Measurements from ENCODE around the gene TTC9B. TPM values are rescaled to one million over a fixed set of nuclear protein-coding genes. Genes with fewer than 3 reads are reported as not detected.

Gene TTC9B
- total and polyA plus RNA-seq, 2 of the 8 experiments (the other 6 are each of a cell fraction or from before 2014, with no cell fraction given): 0.26 TPM; not detected in 1

DNA sequence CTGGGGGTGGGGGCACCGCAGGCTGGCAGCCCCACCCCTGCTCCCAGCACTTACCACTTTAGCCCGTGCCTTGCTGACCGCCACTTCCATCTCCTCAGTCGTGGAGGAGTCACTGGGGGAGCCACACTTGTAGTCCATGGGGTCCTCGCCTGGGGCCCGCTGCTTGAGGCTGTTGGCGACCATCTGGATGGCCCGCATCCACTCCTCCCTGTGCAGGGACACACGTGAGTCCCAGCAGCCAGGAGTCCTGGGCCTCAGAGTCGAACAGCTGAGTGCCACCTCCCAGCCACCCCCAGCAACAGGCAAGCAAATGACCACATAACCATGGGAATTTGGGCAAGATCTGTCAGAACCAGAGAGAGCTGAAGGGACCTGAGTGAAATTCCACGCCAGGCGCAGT is 24.3 kb upstream of the TTC9B start:
- H3K18ac ChIP-seq (ENCODE audit: extremely low read depth, low read length): no peak overlapping the region
- H3K4me2 ChIP-seq (ENCODE audit: insufficient read depth in 1 of 2, low read depth in 2 of 2, low read length in 2 of 2): no peak overlapping the region
- peaks cover 4 to 27% (median 10%) of the 10 kb centered on the region in 4 experiments; a peak in 5 of 8 replicates for H3K36me3 ChIP-seq (ENCODE audit: control insufficient read depth in 2 of 4, insufficient read depth in 4 of 4, low read length in 3 of 4)
- H3K14ac ChIP-seq (ENCODE audit: insufficient read length): no peak overlapping the region
- no peak overlapping the region for H3K4ac ChIP-seq (replicated peaks; ENCODE audit: insufficient read length, low read depth, low read length)
- H3K56ac ChIP-seq (replicated peaks; ENCODE audit: insufficient read length, low read depth, low read length): no peak overlapping the region
- H3K4me1 ChIP-seq (replicated peaks in 1 of 4; ENCODE audit: control insufficient read depth in 3 of 4, insufficient read depth in 4 of 4, low read length in 3 of 4): no peaks in the 10 kb centered on the region; a peak in 1 of 7 replicates
- FAIRE-seq (no peak), DNase-seq (ENCODE audit: low read depth in 1 of 2, low spot score in 2 of 2) (no peak)
- POLR2A ChIA-PET (ENCODE audit: partially characterized antibody): interaction anchor here (1.4 to 1.5 kb wide), 2 partner anchors 15 to 32 kb away, joined by 3 to 4 read pairs; partner anchors contain the start of gene CCNP
- no peaks in the 10 kb centered on the region for H3K79me2 ChIP-seq (ENCODE audit: control insufficient read depth in 1 of 2, insufficient read depth in 2 of 2, low read length in 2 of 2)
- H3K79me1 ChIP-seq (ENCODE audit: low read depth, low read length): peaks cover 5% of the 10 kb centered on the region
- H2BK20ac ChIP-seq (ENCODE audit: low read length): no peak overlapping the region
- H4K8ac ChIP-seq (ENCODE audit: extremely low read depth, insufficient read depth, low read length): no peak overlapping the region
- no peak overlapping the region for H3K27ac ChIP-seq (ENCODE audit: low read depth, low read length)
- H2BK120ac ChIP-seq (replicated peaks; ENCODE audit: low read depth, low read length): no peak overlapping the region
- no peak overlapping the region for H4K91ac ChIP-seq (replicated peaks; ENCODE audit: insufficient read length, low read length)
- no peak overlapping the region for H2BK15ac ChIP-seq (ENCODE audit: low read length)
- H3K9me3 ChIP-seq (ENCODE audit: insufficient read depth in 2 of 2, low read depth in 1 of 2, low read length in 1 of 2): no peaks in the 10 kb centered on the region
- H3K9ac ChIP-seq (replicated peaks in 1 of 4; ENCODE audit: extremely low read depth in 1 of 4, low read depth in 3 of 4, low read length in 3 of 4): no peak overlapping the region
- H3K27me3 ChIP-seq (replicated peaks in 1 of 4; ENCODE audit: control insufficient read depth in 3 of 4, extremely low read depth in 1 of 4, insufficient read depth in 3 of 4, low read length in 3 of 4): no peaks in the 10 kb centered on the region
- 91% methylated on average over 12 of the region's 12 CpGs; no CpG with 5 or more reads in 1 of the 2 experiments for WGBS, 2 experiments (ENCODE audit: extremely low coverage in 1 of 2, insufficient coverage in 1 of 2, insufficient read length in 1 of 2, insufficient replicate concordance in 2 of 2, low coverage in 1 of 2, low lambda C conversion rate in 2 of 2, missing lambda C conversion rate in 1 of 2)
- no peak overlapping the region for H3K23ac ChIP-seq (ENCODE audit: insufficient read length)
- no peak overlapping the region for H2BK5ac ChIP-seq (ENCODE audit: low read depth, low read length)
- H2AK5ac ChIP-seq (ENCODE audit: low read depth, low read length): no peak overlapping the region
- H4K5ac ChIP-seq (ENCODE audit: insufficient read length, low read depth, low read length): no peak overlapping the region
- CTCF ChIA-PET (ENCODE audit: partially characterized antibody): interaction anchor here (0.7 to 1.8 kb wide), 2 partner anchors 10 to 28 kb away, joined by 3 to 6 read pairs; no protein-coding TSS in a partner anchor
- peaks cover 2 to 4% of the 10 kb centered on the region in 2 experiments for H4K20me1 ChIP-seq (replicated peaks in 1 of 2; ENCODE audit: control insufficient read depth in 1 of 2, insufficient read depth in 2 of 2, low read length in 2 of 2)
- TF ChIP-seq SP4 (IDR thresholded peaks at IDR 0.05; ENCODE audit: low read length): no peak
- TF ChIP-seq HDAC6 (IDR thresholded peaks at IDR 0.05; ENCODE audit: low read depth, low read length): no peak
- TF ChIP-seq EGR1 (IDR thresholded peaks at IDR 0.05; ENCODE audit: borderline replicate concordance, low read depth, low read length): no peak
- TF ChIP-seq ASH2L (IDR thresholded peaks at IDR 0.05; ENCODE audit: low read length): no peak
- no peak for TF ChIP-seq NRF1 (IDR thresholded peaks at IDR 0.05; ENCODE audit: low read depth, low read length)
- TF ChIP-seq ATF3 (IDR thresholded peaks at IDR 0.05; ENCODE audit: insufficient read depth, low read depth, low read length): no peak
- no peak for TF ChIP-seq YY1 (IDR thresholded peaks at IDR 0.05; ENCODE audit: low read depth, low read length)
- TF ChIP-seq CEBPB (IDR thresholded peaks at IDR 0.05; ENCODE audit: low read depth, low read length): no peak
- no peak for TF ChIP-seq SRF (IDR thresholded peaks at IDR 0.05; ENCODE audit: low read depth, low read length)
- TF ChIP-seq POU5F1 (IDR thresholded peaks at IDR 0.05; ENCODE audit: low read depth, low read length): no peak
- TF ChIP-seq CBX5 (IDR thresholded peaks at IDR 0.05; ENCODE audit: low read depth, low read length): no peak
- no peak for TF ChIP-seq EZH2 (IDR thresholded peaks at IDR 0.05; ENCODE audit: low read depth, low read length, severe bottlenecking)
- TF ChIP-seq TEAD4 (IDR thresholded peaks at IDR 0.05; ENCODE audit: low read depth, low read length): no peak
- no peaks in the 10 kb centered on the region for H3K23me2 ChIP-seq (ENCODE audit: low read depth, low read length)
- no peak overlapping the region for H3K4me3 ChIP-seq (ENCODE audit: extremely low read depth in 1 of 4, insufficient read depth in 2 of 4, low read depth in 3 of 4, low read length in 4 of 4)
- H2BK12ac ChIP-seq (ENCODE audit: low read depth, low read length): no peak overlapping the region
- H2AFZ ChIP-seq (ENCODE audit: low read length): no peak overlapping the region

Measured in H1 (cell line).